Keratinocyte (primary cell): ENCODE measurements around the gene ITPK1. TPM values are rescaled to one million over a fixed set of nuclear protein-coding genes. Genes with fewer than 3 reads are reported as not detected.

Experiments used
- DNase-seq: peaks from one replicate; pipeline ENCODE4 v3.0.0-alpha.2; 2011; ENCODE audit warnings: low read depth, missing footprints, low spot score
- FAIRE-seq: peaks from 2 replicates; lab custom pipeline; 2011; peaks lifted over from hg19 to GRCh38; lab: Jason Lieb, UNC
- H2AFZ ChIP-seq: 2 replicates; pipeline ENCODE4 v1.6.0; 2012; ENCODE audit warnings: low read length, control low read depth, inconsistent platforms; ENCODE audit not compliant: control insufficient read depth
- H3K27ac ChIP-seq: 2 replicates; pipeline ENCODE4 v1.5.1; 2011; ENCODE audit warnings: low read length; ENCODE audit not compliant: control insufficient read depth, insufficient read depth
- H3K27me3 ChIP-seq: 3 replicates; pipeline ENCODE4 v1.6.0; 2011; ENCODE audit warnings: low read length; ENCODE audit not compliant: control insufficient read depth, insufficient read depth; ENCODE audit errors: extremely low read depth
- H3K36me3 ChIP-seq, 2 experiments: 2 replicates in 1 of 2; 3 replicates in 1 of 2; pipeline ENCODE4 v1.5.1; 2011; ENCODE audit warnings: low read length in 2 of 2, mild to moderate bottlenecking in 1 of 2; ENCODE audit not compliant: control insufficient read depth in 2 of 2, insufficient read depth in 2 of 2; ENCODE audit errors: extremely low read depth in 1 of 2
- H3K4me1 ChIP-seq: 3 replicates; pipeline ENCODE4 v1.5.1; 2011; ENCODE audit warnings: low read length; ENCODE audit not compliant: control insufficient read depth, insufficient read depth; ENCODE audit errors: extremely low read depth
- H3K4me2 ChIP-seq: 3 replicates; pipeline ENCODE4 v1.6.0; 2011; ENCODE audit warnings: low read depth, low read length; ENCODE audit not compliant: control insufficient read depth, insufficient read depth; ENCODE audit errors: extremely low read depth
- H3K4me3 ChIP-seq, 3 experiments: fragments of 200-600 bp in 1 of 3; sonication (generic) in 1 of 3; 2 replicates in 2 of 3; 3 replicates in 1 of 3; pipeline ENCODE4 v1.5.1; 2011 to 2016; ENCODE audit warnings: low read length in 3 of 3, mild to moderate bottlenecking in 3 of 3, control low read depth in 2 of 3, inconsistent platforms in 1 of 3, low read depth in 1 of 3, mixed read lengths in 1 of 3, mixed run types in 1 of 3, moderate library complexity in 1 of 3; ENCODE audit not compliant: control insufficient read depth in 2 of 3, insufficient read depth in 2 of 3; ENCODE audit errors: extremely low read depth in 1 of 3
- H3K79me2 ChIP-seq: 2 replicates; pipeline ENCODE4 v1.6.0; 2012; ENCODE audit warnings: low read length; ENCODE audit not compliant: control insufficient read depth, insufficient read depth
- H3K9ac ChIP-seq: 3 replicates; pipeline ENCODE4 v1.6.0; 2011; ENCODE audit warnings: low read length; ENCODE audit not compliant: control insufficient read depth, insufficient read depth; ENCODE audit errors: extremely low read depth
- H3K9me1 ChIP-seq: 3 replicates; pipeline ENCODE4 v1.6.0; 2011; ENCODE audit warnings: low read length; ENCODE audit not compliant: control insufficient read depth, insufficient read depth; ENCODE audit errors: extremely low read depth
- H3K9me3 ChIP-seq: 2 replicates; pipeline ENCODE4 v1.5.1; 2012; ENCODE audit warnings: low read depth, low read length; ENCODE audit not compliant: control insufficient read depth
- H4K20me1 ChIP-seq: 3 replicates; pipeline ENCODE4 v1.6.0; 2011; ENCODE audit warnings: low read length; ENCODE audit not compliant: control insufficient read depth, insufficient read depth; ENCODE audit errors: extremely low read depth
- CTCF ChIP-seq, 3 experiments: IDR thresholded peaks in 1 of 3; conservative IDR thresholded peaks in 1 of 3; optimal IDR thresholded peaks in 1 of 3; 2 replicates in 2 of 3; 3 replicates in 1 of 3; pipeline versions ENCODE3 to v1.5.1; 2011; ENCODE audit warnings: low read length in 3 of 3, mild to moderate bottlenecking in 3 of 3, moderate library complexity in 2 of 3, control low read depth in 1 of 3, inconsistent platforms in 1 of 3; ENCODE audit not compliant: insufficient read depth in 2 of 3; ENCODE audit errors: extremely low read depth in 1 of 3
- EZH2 ChIP-seq: IDR thresholded peaks from one replicate; pipeline ENCODE4 v1.6.1; 2012; ENCODE audit warnings: inconsistent platforms, mild to moderate bottlenecking, low read length, moderate library complexity
- dilution Hi-C: fragments of 300-500 bp; cut with MboI; formaldehyde crosslinking; loops from one replicate; pipeline ENCODE4 v1.7.0; 2020; ENCODE audit warnings: low sequenced_read_pairs; ENCODE audit not compliant: extremely low pct_ligation_motif_present
- polyA plus RNA-seq, 5 experiments: library from polyadenylated mRNA; depleted of rRNA in 3 of 5; stranded (reverse) in 3 of 5; stranded (forward) in 1 of 5; unstranded in 1 of 5; fragments of >200 nt; gene quantifications; 1 replicate in 1 of 5; 2 replicates in 3 of 5; 3 replicates in 1 of 5; pipeline versions ENCODE4 v1.2.1 to v1.2.3, GENCODE V29; 2011 to 2012; ENCODE audit warnings: missing spikeins in 2 of 5, low read depth in 1 of 5, low replicate concordance in 1 of 5

ITPK1 gene
- polyA plus RNA-seq, 1 donor (not counting 4 experiments of a cell fraction or from before 2014, with no cell fraction given): 67.8 TPM

DNA sequence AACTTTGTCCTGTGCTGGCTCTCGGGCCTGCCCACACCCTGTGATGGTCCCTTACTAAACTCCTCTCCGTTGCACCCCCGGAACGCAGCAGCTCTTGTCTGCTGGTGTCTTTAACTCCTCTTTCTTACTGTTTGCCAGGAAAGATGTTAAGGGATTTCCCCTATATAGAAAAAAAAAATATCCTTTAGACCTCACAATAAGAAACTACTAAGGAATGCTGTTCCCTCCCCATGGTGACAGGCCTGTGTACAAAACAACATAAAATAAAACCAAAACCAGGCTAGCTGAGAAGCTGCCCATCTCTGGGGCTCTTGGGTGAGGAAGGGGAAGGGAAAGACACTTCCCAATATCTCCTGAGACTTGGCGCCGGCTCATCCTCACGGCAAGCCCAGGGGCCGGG, 97.4 kb downstream of the ITPK1 start:
- FAIRE-seq (no peak), DNase-seq (no peak)
- Histone ChIP-seq H2AFZ (no peak overlapping the region), H3K27ac (no peak overlapping the region), H3K79me2 (peaks cover 6% of the 10 kb centered on the region), H3K4me3 (no peak overlapping the region), H3K9me1 (peaks cover 2% of the 10 kb centered on the region), H3K4me1 (peaks cover 3% of the 10 kb centered on the region), H3K36me3 (peaks cover 12 to 13% of the 10 kb centered on the region in 2 experiments), H3K9ac (no peak overlapping the region), H3K27me3 (no peaks in the 10 kb centered on the region), H4K20me1 (no peaks in the 10 kb centered on the region), H3K4me2 (no peak overlapping the region), H3K9me3 (no peaks in the 10 kb centered on the region)
- TF ChIP-seq EZH2: no peak
- TF ChIP-seq CTCF (optimal IDR thresholded peaks at IDR 0.05 in 1 of 3, IDR thresholded peaks at IDR 0.05 in 1 of 3, conservative IDR thresholded peaks at IDR 0.05 in 1 of 3; ENCODE audit: extremely low read depth in 1 of 3, insufficient read depth in 2 of 3, low read length in 3 of 3): no peak
- dilution Hi-C loops: no loop called here

- DNase-seq (no peak), FAIRE-seq (no peak)
- Histone ChIP-seq H3K27me3 (no peaks in the 10 kb centered on the region), H2AFZ (no peak overlapping the region), H4K20me1 (no peaks in the 10 kb centered on the region), H3K9ac (no peak overlapping the region), H3K79me2 (peaks cover 6% of the 10 kb centered on the region), H3K4me1 (peaks cover 7% of the 10 kb centered on the region), H3K27ac (no peak overlapping the region), H3K36me3 (peaks cover 12 to 13% of the 10 kb centered on the region in 2 experiments), H3K4me3 (no peak overlapping the region), H3K9me3 (no peaks in the 10 kb centered on the region), H3K4me2 (no peak overlapping the region), H3K9me1 (peaks cover 2% of the 10 kb centered on the region)
- dilution Hi-C loops: no loop called here
- TF ChIP-seq EZH2: no peak
- TF ChIP-seq CTCF (optimal IDR thresholded peaks at IDR 0.05 in 1 of 3, IDR thresholded peaks at IDR 0.05 in 1 of 3, conservative IDR thresholded peaks at IDR 0.05 in 1 of 3; ENCODE audit: extremely low read depth in 1 of 3, insufficient read depth in 2 of 3, low read length in 3 of 3): no peak
Measured at GRCh38 chr14:93017898-93018297, 97.8 kb downstream of the ITPK1 start.
